Vagina (tissue), 2 donors: ENCODE data around the gene CHCT1.

Experiments
- POLR2A ChIP-seq, 2 donors: fragments of 450-650 bp; IDR thresholded peaks; one replicate each; pipeline ENCODE4 v1.6.1; 2017; ENCODE audit warnings: antibody characterized with exemption in 2 of 2, mild to moderate bottlenecking in 2 of 2, moderate library complexity in 2 of 2
- POLR2AphosphoS5 ChIP-seq, 2 donors: sonication (generic); formaldehyde crosslinking; IDR thresholded peaks; one replicate each; pipeline ENCODE4 v1.9.0; 2017; ENCODE audit warnings: antibody characterized with exemption in 2 of 2, mild to moderate bottlenecking in 2 of 2, low read depth in 1 of 2; ENCODE audit not compliant: insufficient read depth in 1 of 2
- TF ChIP-seq, protein P1 (sequence below), 3 experiments: fragments of 450-650 bp in 2 of 3; fragments of 200-600 bp in 1 of 3; sonication (generic) in 1 of 3; IDR thresholded peaks; one replicate each; pipeline ENCODE4 v1.5.1; 2017 to 2019; ENCODE audit warnings: antibody characterized with exemption in 3 of 3, mild to moderate bottlenecking in 2 of 3, moderate library complexity in 2 of 3

DNA sequence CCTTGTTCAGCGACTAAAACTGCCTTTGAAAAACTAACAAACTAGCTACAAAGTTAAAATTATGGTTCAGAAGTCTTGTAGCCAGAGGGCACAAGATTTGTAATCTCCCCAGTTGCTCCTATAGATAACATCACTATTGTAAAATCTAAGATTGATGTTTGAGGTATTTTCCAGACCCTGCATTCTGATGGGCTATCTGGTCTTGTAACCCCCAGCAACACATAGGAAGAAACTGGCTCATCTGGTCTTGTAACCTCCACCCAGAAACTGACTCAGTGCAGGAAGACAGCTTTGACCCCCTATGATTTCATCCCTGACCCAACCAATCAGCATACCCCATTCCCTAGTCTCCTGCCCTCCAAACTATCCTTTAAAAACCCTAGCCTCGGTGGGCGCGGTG lies 12.3 kb upstream of the CHCT1 start:
- TF ChIP-seq, protein P1, sequence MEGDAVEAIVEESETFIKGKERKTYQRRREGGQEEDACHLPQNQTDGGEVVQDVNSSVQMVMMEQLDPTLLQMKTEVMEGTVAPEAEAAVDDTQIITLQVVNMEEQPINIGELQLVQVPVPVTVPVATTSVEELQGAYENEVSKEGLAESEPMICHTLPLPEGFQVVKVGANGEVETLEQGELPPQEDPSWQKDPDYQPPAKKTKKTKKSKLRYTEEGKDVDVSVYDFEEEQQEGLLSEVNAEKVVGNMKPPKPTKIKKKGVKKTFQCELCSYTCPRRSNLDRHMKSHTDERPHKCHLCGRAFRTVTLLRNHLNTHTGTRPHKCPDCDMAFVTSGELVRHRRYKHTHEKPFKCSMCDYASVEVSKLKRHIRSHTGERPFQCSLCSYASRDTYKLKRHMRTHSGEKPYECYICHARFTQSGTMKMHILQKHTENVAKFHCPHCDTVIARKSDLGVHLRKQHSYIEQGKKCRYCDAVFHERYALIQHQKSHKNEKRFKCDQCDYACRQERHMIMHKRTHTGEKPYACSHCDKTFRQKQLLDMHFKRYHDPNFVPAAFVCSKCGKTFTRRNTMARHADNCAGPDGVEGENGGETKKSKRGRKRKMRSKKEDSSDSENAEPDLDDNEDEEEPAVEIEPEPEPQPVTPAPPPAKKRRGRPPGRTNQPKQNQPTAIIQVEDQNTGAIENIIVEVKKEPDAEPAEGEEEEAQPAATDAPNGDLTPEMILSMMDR (IDR thresholded peaks at IDR 0.05) = no peak
- TF ChIP-seq POLR2AphosphoS5 (IDR thresholded peaks at IDR 0.05; ENCODE audit: insufficient read depth in 1 of 2, low read depth in 1 of 2) = no peak
- TF ChIP-seq POLR2A (IDR thresholded peaks at IDR 0.05) = no peak
